Endothelial cell of umbilical vein (primary cell): ENCODE data around the gene HINT1. TPM values are rescaled to one million over a fixed set of nuclear protein-coding genes. Genes with fewer than 3 reads are reported as not detected.

Source experiments
- BruUV-seq: library from RNA; stranded (reverse); fragments of 400-500 nt; replicated peaks from 2 replicates; lab custom pipeline; 2021; lab: Mats Ljungman, UMichigan
- CTCF ChIA-PET: fragments of 300-600, 350-600 bp; sonication (Branson Sonifier 250); formaldehyde crosslinking; loops from one replicate; lab custom pipeline; 2021; ENCODE audit warnings: antibody characterized with exemption, inconsistent platforms; lab: Charles Lee
- POLR2A ChIA-PET: fragments of 300-600, 350-600 bp; sonication (Branson Sonifier 250); formaldehyde crosslinking; loops from one replicate; lab custom pipeline; 2021; ENCODE audit warnings: antibody characterized with exemption, inconsistent platforms; lab: Charles Lee
- DNase-seq: peaks from one replicate; pipeline ENCODE4 v3.0.0-alpha.2; 2011; ENCODE audit warnings: low read depth, low spot score
- FAIRE-seq: peaks from 2 replicates; lab custom pipeline; 2011; peaks lifted over from hg19 to GRCh38; lab: Jason Lieb, UNC
- H2AFZ ChIP-seq: 2 replicates; pipeline ENCODE4 v1.6.0; 2012; ENCODE audit warnings: low read depth, low read length, control low read depth, inconsistent platforms
- H3K27ac ChIP-seq: 2 replicates; pipeline ENCODE4 v1.5.1; 2011; ENCODE audit warnings: low read depth, mild to moderate bottlenecking, control low read depth, low read length, moderate library complexity; ENCODE audit not compliant: insufficient read depth
- H3K27me3 ChIP-seq, 2 experiments: 2 replicates each; pipeline versions ENCODE4 v1.6.0 to v1.6.1; 2011; ENCODE audit warnings: low read length in 2 of 2, mixed read lengths in 1 of 2; ENCODE audit not compliant: control insufficient read depth in 2 of 2, insufficient read depth in 2 of 2
- H3K36me3 ChIP-seq, 2 experiments: 2 replicates in 1 of 2; 3 replicates in 1 of 2; pipeline ENCODE4 v1.5.1; 2011; ENCODE audit warnings: low read length in 2 of 2, mild to moderate bottlenecking in 1 of 2, moderate library complexity in 1 of 2; ENCODE audit not compliant: control insufficient read depth in 2 of 2, insufficient read depth in 2 of 2; ENCODE audit errors: extremely low read depth in 1 of 2
- H3K4me1 ChIP-seq: 3 replicates; pipeline ENCODE4 v1.5.1; 2011; ENCODE audit warnings: mild to moderate bottlenecking, low read length; ENCODE audit not compliant: control insufficient read depth, insufficient read depth; ENCODE audit errors: extremely low read depth
- H3K4me2 ChIP-seq: 2 replicates; pipeline ENCODE4 v1.6.1; 2011; ENCODE audit warnings: low read length, control low read depth, mixed read lengths; ENCODE audit not compliant: insufficient read depth
- H3K4me3 ChIP-seq, 3 experiments: fragments of 200-600 bp in 1 of 3; sonication (generic), shearing (Covaris generic) in 1 of 3; replicated peaks in 1 of 3; 2 replicates each; pipeline ENCODE4 v1.5.1; 2011 to 2016; ENCODE audit warnings: control low read depth in 3 of 3, low read length in 3 of 3, mild to moderate bottlenecking in 2 of 3, inconsistent platforms in 1 of 3, low read depth in 1 of 3, moderate library complexity in 1 of 3; ENCODE audit not compliant: insufficient read depth in 1 of 3
- H3K79me2 ChIP-seq: 2 replicates; pipeline ENCODE4 v1.6.0; 2012; ENCODE audit warnings: low read length, inconsistent platforms; ENCODE audit not compliant: control insufficient read depth, insufficient read depth
- H3K9ac ChIP-seq: replicated peaks from 2 replicates; pipeline ENCODE3; 2011; ENCODE audit warnings: low read length, control low read depth; ENCODE audit not compliant: insufficient read depth; ENCODE audit errors: extremely low read depth
- H3K9me1 ChIP-seq: replicated peaks from 3 replicates; pipeline ENCODE4 v1.6.0; 2011; ENCODE audit warnings: mild to moderate bottlenecking, low read length; ENCODE audit not compliant: control insufficient read depth, insufficient read depth; ENCODE audit errors: extremely low read depth
- H3K9me3 ChIP-seq: replicated peaks from 2 replicates; pipeline ENCODE4 v1.5.1; 2012; ENCODE audit warnings: low read length, inconsistent platforms; ENCODE audit not compliant: control insufficient read depth, insufficient read depth
- H4K20me1 ChIP-seq: replicated peaks from 2 replicates; pipeline ENCODE3; 2011; ENCODE audit warnings: mild to moderate bottlenecking, low read length; ENCODE audit not compliant: control insufficient read depth, insufficient read depth; ENCODE audit errors: extremely low read depth
- EZH2 ChIP-seq: IDR thresholded peaks from 2 replicates; pipeline ENCODE4 v1.6.1; 2012; ENCODE audit warnings: borderline replicate concordance, low read depth, mild to moderate bottlenecking, moderate library complexity, low read length, inconsistent platforms; ENCODE audit not compliant: severe bottlenecking
- FOS ChIP-seq: IDR thresholded peaks from 2 replicates; pipeline ENCODE4 v1.6.1; 2011; ENCODE audit warnings: mild to moderate bottlenecking, low read length, moderate library complexity, borderline replicate concordance; ENCODE audit not compliant: insufficient read depth
- JUN ChIP-seq: IDR thresholded peaks from 2 replicates; pipeline ENCODE4 v1.6.1; 2011; ENCODE audit warnings: borderline replicate concordance, low read depth; ENCODE audit not compliant: insufficient read length, insufficient read depth
- MYC ChIP-seq: IDR thresholded peaks from one replicate; pipeline ENCODE4 v1.6.1; 2011; ENCODE audit warnings: mild to moderate bottlenecking, low read depth, low read length
- dilution Hi-C: fragments of 300-500 bp; cut with MboI; formaldehyde crosslinking; loops from one replicate; pipeline ENCODE4 v1.15.0; 2019; ENCODE audit warnings: low sequenced_read_pairs; ENCODE audit not compliant: extremely low pct_ligation_motif_present
- intact Hi-C: fragments of 100-400 bp; cut with micrococcal nuclease; formaldehyde crosslinking; loops from one replicate; pipeline ENCODE4 v1.10.0; 2022
- polyA plus RNA-seq, 4 experiments: library from polyadenylated mRNA; depleted of rRNA in 3 of 4; stranded (reverse) in 3 of 4; unstranded in 1 of 4; fragments of >200 nt; gene quantifications; 2 replicates each; pipeline versions ENCODE4 v1.2.1 to v1.2.3, GENCODE V29; 2011 to 2012; ENCODE audit warnings: missing spikeins in 1 of 4
- total RNA-seq: library from RNA; stranded (reverse); gene quantifications from 2 replicates; pipeline ENCODE4 v1.2.3, GENCODE V29; 2021
- TF ChIP-seq, protein P1 (sequence below): IDR thresholded peaks from 2 replicates; pipeline ENCODE4 v1.6.1; 2011; ENCODE audit not compliant: insufficient read depth, insufficient read length
- TF ChIP-seq, protein P2 (sequence below), 2 donors: IDR thresholded peaks; 1 replicate in 1 of 2; 2 replicates in 1 of 2; pipeline ENCODE4 v1.5.1; 2011; ENCODE audit warnings: low read length in 2 of 2, mild to moderate bottlenecking in 2 of 2, moderate library complexity in 2 of 2, control low read depth in 1 of 2, inconsistent platforms in 1 of 2, low read depth in 1 of 2; ENCODE audit not compliant: insufficient read depth in 1 of 2; ENCODE audit errors: extremely low read depth in 1 of 2

Gene HINT1
- total and polyA plus RNA-seq, 2 donors (not counting 3 experiments of a cell fraction or from before 2014, with no cell fraction given) = 221 to 423 TPM

GRCh38 chr5:131151216-131151615 is 13.8 kb downstream of the HINT1 start:
- BruUV-seq = no TSS peak
- Histone ChIP-seq H3K27me3 (no peaks in the 10 kb centered on the region), H3K9ac (no peak overlapping the region), H3K4me1 (no peaks in the 10 kb centered on the region), H3K9me3 (no peaks in the 10 kb centered on the region), H3K79me2 (no peaks in the 10 kb centered on the region), H4K20me1 (no peaks in the 10 kb centered on the region), H3K27ac (no peak overlapping the region), H3K9me1 (no peaks in the 10 kb centered on the region), H2AFZ (no peak overlapping the region), H3K36me3 (no peaks in the 10 kb centered on the region), H3K4me3 (no peak overlapping the region), H3K4me2 (no peak overlapping the region)
- dilution Hi-C loops = no loop called here
- TF ChIP-seq EZH2 = no peak
- TF ChIP-seq, protein P1, sequence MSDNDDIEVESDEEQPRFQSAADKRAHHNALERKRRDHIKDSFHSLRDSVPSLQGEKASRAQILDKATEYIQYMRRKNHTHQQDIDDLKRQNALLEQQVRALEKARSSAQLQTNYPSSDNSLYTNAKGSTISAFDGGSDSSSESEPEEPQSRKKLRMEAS = no peak
- TF ChIP-seq FOS = no peak
- no peak for TF ChIP-seq JUN
- no peak for TF ChIP-seq MYC
- TF ChIP-seq, protein P2, sequence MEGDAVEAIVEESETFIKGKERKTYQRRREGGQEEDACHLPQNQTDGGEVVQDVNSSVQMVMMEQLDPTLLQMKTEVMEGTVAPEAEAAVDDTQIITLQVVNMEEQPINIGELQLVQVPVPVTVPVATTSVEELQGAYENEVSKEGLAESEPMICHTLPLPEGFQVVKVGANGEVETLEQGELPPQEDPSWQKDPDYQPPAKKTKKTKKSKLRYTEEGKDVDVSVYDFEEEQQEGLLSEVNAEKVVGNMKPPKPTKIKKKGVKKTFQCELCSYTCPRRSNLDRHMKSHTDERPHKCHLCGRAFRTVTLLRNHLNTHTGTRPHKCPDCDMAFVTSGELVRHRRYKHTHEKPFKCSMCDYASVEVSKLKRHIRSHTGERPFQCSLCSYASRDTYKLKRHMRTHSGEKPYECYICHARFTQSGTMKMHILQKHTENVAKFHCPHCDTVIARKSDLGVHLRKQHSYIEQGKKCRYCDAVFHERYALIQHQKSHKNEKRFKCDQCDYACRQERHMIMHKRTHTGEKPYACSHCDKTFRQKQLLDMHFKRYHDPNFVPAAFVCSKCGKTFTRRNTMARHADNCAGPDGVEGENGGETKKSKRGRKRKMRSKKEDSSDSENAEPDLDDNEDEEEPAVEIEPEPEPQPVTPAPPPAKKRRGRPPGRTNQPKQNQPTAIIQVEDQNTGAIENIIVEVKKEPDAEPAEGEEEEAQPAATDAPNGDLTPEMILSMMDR (IDR thresholded peaks at IDR 0.05; ENCODE audit: extremely low read depth in 1 of 2, insufficient read depth in 1 of 2, low read depth in 1 of 2, low read length in 2 of 2) = no peak
- FAIRE-seq = no peak
- ChIA-PET CTCF (interaction anchor here (0.6 kb wide), 1 partner anchor 36 kb away, joined by 3 read pairs; no protein-coding TSS in a partner anchor), POLR2A (no interaction called here)
- DNase-seq = no peak
- intact Hi-C loops = no loop called here
